HCT116 (cell line): ENCODE data around the gene RETSAT.

ENCODE experiments used
- CBX3 ChIP-seq: IDR thresholded peaks from 2 replicates; pipeline ENCODE4 v1.6.1; 2012; ENCODE audit warnings: low read depth
- CEBPB ChIP-seq: IDR thresholded peaks from 2 replicates; pipeline ENCODE4 v1.6.1; 2012; ENCODE audit warnings: low read depth
- EGR1 ChIP-seq: IDR thresholded peaks from 2 replicates; pipeline ENCODE4 v1.6.1; 2012; ENCODE audit warnings: low read depth
- EZH2 ChIP-seq: fragments of 200-600 bp; sonication (generic); IDR thresholded peaks from 2 replicates; pipeline ENCODE4 v1.6.1; 2017; ENCODE audit warnings: antibody characterized with exemption, mixed run types
- EZH2phosphoT487 ChIP-seq: fragments of 200-600 bp; IDR thresholded peaks from 2 replicates; pipeline ENCODE4 v1.6.1; 2018; ENCODE audit warnings: antibody characterized with exemption, borderline replicate concordance
- JUND ChIP-seq: IDR thresholded peaks from 2 replicates; pipeline ENCODE4 v1.6.1; 2012
- POLR2A ChIP-seq: IDR thresholded peaks from 2 replicates; pipeline ENCODE4 v1.7.0; 2011; ENCODE audit warnings: borderline replicate concordance; ENCODE audit not compliant: insufficient read depth, insufficient read length; ENCODE audit errors: extremely low read depth
- POLR2AphosphoS5 ChIP-seq: IDR thresholded peaks from 2 replicates; pipeline ENCODE4 v1.6.1; 2011; ENCODE audit warnings: mild to moderate bottlenecking, low read depth, low read length, moderate library complexity
- TCF7L2 ChIP-seq: IDR thresholded peaks from 2 replicates; pipeline ENCODE4 v1.7.0; 2011; ENCODE audit warnings: borderline replicate concordance, inconsistent platforms; ENCODE audit not compliant: insufficient read depth, insufficient read length; ENCODE audit errors: extremely low read depth
- ZFX ChIP-seq: fragments of 450-650 bp; IDR thresholded peaks from 2 replicates; pipeline ENCODE4 v1.6.1; 2017
- TF ChIP-seq, protein P1 (sequence below), 3 experiments: fragments of 200-600 bp in 1 of 3; sonication (generic) in 1 of 3; IDR thresholded peaks in 2 of 3; conservative IDR thresholded peaks in 1 of 3; 2 replicates each; pipeline ENCODE4 v1.5.1; 2012 to 2017; ENCODE audit warnings: low read depth in 2 of 3, low read length in 2 of 3, antibody characterized with exemption in 1 of 3, borderline replicate concordance in 1 of 3, control low read depth in 1 of 3, mild to moderate bottlenecking in 1 of 3, mixed read lengths in 1 of 3, mixed run types in 1 of 3, moderate library complexity in 1 of 3; ENCODE audit not compliant: insufficient read depth in 1 of 3
- TF ChIP-seq, protein P2 (sequence below): IDR thresholded peaks from 2 replicates; pipeline ENCODE4 v1.6.1; 2012; ENCODE audit warnings: low read depth
- TF ChIP-seq, protein P3 (sequence below): IDR thresholded peaks from 2 replicates; pipeline ENCODE4 v1.6.1; 2012

DNA sequence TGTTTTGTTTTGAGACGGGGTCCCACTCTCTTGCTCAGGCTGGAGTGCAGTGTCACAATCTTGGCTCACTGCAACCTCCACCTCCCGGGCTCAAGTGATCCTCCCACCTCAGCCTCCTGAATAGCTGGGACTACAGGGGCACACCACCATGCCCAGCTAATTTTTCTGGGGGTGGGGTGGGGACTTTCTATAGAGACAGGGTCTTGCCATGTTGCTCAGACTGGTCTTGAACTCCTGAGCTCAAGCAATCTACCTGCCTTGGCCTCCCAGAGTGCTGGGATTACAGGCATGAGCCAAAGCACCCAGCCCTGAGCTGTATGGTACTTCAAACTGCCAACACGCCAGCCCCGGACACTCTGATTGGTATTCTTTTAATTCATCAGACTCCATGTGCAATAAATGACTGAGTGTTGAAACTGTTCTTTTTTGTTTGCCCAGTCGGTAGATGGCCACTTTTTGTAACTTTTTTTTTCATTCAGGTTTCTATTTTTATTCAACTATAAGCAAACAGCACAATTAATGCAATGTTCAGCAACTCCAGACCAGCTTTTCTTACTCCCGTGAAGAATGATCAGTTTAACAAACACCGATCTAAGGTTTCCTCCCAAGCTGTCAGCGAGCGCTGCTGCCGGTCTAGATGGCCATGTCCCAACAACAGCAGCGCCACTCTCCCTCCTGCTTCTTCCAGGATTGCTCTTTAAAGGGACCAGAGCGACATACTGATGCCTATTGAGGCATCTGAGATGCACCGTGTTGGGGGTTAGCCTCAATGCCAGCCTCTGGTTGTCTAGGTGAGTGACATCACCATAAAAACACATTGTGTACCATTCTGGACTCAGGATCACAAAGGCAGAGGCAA, 14.1 kb downstream of the RETSAT start:
- TF ChIP-seq POLR2A (no peak), POLR2AphosphoS5 (no peak), EZH2 (no peak), TCF7L2 (no peak), CBX3 (no peak), JUND (no peak), EGR1 (no peak), CEBPB (no peak), ZFX (no peak), EZH2phosphoT487 (no peak)
- TF ChIP-seq, protein P1, sequence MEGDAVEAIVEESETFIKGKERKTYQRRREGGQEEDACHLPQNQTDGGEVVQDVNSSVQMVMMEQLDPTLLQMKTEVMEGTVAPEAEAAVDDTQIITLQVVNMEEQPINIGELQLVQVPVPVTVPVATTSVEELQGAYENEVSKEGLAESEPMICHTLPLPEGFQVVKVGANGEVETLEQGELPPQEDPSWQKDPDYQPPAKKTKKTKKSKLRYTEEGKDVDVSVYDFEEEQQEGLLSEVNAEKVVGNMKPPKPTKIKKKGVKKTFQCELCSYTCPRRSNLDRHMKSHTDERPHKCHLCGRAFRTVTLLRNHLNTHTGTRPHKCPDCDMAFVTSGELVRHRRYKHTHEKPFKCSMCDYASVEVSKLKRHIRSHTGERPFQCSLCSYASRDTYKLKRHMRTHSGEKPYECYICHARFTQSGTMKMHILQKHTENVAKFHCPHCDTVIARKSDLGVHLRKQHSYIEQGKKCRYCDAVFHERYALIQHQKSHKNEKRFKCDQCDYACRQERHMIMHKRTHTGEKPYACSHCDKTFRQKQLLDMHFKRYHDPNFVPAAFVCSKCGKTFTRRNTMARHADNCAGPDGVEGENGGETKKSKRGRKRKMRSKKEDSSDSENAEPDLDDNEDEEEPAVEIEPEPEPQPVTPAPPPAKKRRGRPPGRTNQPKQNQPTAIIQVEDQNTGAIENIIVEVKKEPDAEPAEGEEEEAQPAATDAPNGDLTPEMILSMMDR (IDR thresholded peaks at IDR 0.05 in 2 of 3, conservative IDR thresholded peaks at IDR 0.05 in 1 of 3; ENCODE audit: borderline replicate concordance in 1 of 3, insufficient read depth in 1 of 3, low read depth in 2 of 3, low read length in 2 of 3) = no peak
- TF ChIP-seq, protein P2, sequence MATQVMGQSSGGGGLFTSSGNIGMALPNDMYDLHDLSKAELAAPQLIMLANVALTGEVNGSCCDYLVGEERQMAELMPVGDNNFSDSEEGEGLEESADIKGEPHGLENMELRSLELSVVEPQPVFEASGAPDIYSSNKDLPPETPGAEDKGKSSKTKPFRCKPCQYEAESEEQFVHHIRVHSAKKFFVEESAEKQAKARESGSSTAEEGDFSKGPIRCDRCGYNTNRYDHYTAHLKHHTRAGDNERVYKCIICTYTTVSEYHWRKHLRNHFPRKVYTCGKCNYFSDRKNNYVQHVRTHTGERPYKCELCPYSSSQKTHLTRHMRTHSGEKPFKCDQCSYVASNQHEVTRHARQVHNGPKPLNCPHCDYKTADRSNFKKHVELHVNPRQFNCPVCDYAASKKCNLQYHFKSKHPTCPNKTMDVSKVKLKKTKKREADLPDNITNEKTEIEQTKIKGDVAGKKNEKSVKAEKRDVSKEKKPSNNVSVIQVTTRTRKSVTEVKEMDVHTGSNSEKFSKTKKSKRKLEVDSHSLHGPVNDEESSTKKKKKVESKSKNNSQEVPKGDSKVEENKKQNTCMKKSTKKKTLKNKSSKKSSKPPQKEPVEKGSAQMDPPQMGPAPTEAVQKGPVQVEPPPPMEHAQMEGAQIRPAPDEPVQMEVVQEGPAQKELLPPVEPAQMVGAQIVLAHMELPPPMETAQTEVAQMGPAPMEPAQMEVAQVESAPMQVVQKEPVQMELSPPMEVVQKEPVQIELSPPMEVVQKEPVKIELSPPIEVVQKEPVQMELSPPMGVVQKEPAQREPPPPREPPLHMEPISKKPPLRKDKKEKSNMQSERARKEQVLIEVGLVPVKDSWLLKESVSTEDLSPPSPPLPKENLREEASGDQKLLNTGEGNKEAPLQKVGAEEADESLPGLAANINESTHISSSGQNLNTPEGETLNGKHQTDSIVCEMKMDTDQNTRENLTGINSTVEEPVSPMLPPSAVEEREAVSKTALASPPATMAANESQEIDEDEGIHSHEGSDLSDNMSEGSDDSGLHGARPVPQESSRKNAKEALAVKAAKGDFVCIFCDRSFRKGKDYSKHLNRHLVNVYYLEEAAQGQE = no peak
- TF ChIP-seq, protein P3, sequence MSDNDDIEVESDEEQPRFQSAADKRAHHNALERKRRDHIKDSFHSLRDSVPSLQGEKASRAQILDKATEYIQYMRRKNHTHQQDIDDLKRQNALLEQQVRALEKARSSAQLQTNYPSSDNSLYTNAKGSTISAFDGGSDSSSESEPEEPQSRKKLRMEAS = no peak
